Stimulated activated CD8-positive, alpha-beta memory T cell treated with anti-CD3 and anti-CD28 coated beads, Interleukin-4, amount 100 ng/mL, for 4 hours (primary cell): ENCODE results near the gene CYP4X1.
"Not testable (repeated sequence)": the region's sequence is repeated elsewhere in the genome, so short reads cannot be mapped to it uniquely, and the experiment has no call there.

Experiments
- DNase-seq, 2 donors: peaks; one replicate each; pipeline ENCODE4 v3.0.0-alpha.2; 2020; ENCODE audit warnings: low read depth in 2 of 2, low spot score in 1 of 2

The CYP4X1 gene

DNA sequence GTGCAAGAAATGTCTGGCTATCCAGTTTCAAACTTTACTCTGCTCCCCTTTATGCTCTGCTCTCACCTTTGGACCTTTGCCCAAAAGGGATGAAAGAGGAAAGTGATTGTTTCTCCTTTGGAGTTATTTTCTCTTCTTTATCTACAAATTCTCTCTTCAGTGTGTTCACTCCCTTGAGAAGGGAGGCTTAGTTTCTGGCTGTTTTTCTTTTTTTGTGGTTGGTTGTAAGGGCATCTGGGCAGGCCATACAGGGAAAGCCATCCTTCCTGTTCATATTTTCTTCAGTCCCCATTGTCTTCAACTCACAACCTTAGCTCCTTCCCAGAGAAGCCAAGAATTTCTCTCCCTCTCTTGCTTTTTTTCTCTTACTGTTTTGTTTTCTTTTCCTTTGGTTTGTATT lies 46.0 kb downstream of the CYP4X1 start:
- DNase-seq, result not testable (repeated sequence)

DNA sequence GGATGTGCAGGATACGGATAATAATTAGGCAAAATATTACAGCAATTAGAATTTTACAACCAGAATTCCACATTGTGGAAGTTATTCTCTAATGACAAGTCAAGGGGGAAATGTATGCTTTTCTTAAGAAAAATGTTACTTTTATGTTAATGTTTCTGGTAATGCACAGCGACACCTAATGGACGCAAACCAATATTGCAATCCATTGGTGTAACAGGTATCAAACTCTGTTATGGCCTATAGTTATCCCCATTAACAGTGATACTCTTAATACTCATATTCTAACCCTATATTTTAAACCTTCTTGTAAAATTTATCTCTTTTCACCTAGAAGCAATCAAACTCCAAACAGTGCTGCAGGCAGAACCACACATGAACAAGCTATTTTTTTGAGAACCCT lies 65.9 kb downstream of the CYP4X1 start:
- peak in 1 of 2 donors; percentile 3 for DNase-seq

DNA sequence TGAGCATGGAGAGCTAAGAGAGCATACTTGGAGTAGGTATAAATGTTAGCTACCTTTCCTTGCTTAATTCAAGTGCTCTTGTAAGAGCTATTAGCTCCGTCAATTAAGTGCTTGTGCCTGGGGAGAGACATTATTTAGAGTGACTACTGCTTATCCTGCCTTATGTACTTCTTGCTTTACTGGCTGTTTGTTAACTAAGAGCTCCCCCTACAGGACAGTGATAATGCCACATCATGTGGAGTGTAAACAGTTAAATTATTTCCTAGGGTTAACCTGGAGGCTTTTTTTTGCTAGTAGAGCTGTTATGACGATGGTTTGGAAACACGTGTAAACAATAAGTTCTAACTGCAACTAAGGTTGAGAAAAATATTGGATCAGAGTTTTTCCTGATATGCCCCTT lies 68.0 kb downstream of the CYP4X1 start:
- not testable (repeated sequence) for DNase-seq
